Smooth muscle cell (in vitro differentiated cells): ENCODE results near the gene SURF1. TPM values are rescaled to one million over a fixed set of nuclear protein-coding genes. Genes with fewer than 3 reads are reported as not detected.
"Not testable (repeated sequence)": the region's sequence is repeated elsewhere in the genome, so short reads cannot be mapped to it uniquely, and the experiment has no call there.

Experiments used
- DNase-seq: peaks from one replicate; lab custom pipeline; 2025; ENCODE audit not compliant: unreplicated experiment; lab: John Stamatoyannopoulos, UW
- H2AFZ ChIP-seq: fragments of 200-600 bp; sonication (generic); 2 replicates; pipeline ENCODE4 v1.6.0; 2016; ENCODE audit warnings: antibody characterized with exemption, low read depth, mild to moderate bottlenecking
- H3F3A ChIP-seq: fragments of 200-600 bp; sonication (generic); 2 replicates; pipeline ENCODE4 v1.6.0; 2017; ENCODE audit warnings: antibody characterized with exemption, low read depth
- H3K27ac ChIP-seq: fragments of 200-600 bp; sonication (generic); 2 replicates; pipeline ENCODE4 v1.5.1; 2016; ENCODE audit warnings: low read depth, mild to moderate bottlenecking
- H3K27me3 ChIP-seq: fragments of 200-600 bp; sonication (generic); 2 replicates; pipeline ENCODE4 v1.6.1; 2016; ENCODE audit warnings: low read depth, mild to moderate bottlenecking
- H3K36me3 ChIP-seq: fragments of 200-600 bp; sonication (generic); 2 replicates; pipeline ENCODE4 v1.5.1; 2016; ENCODE audit warnings: low read depth
- H3K4me1 ChIP-seq: fragments of 200-600 bp; sonication (generic); 2 replicates; pipeline ENCODE4 v1.5.1; 2016; ENCODE audit warnings: low read depth
- H3K4me2 ChIP-seq: fragments of 200-600 bp; sonication (generic); 2 replicates; pipeline ENCODE4 v1.6.0; 2016; ENCODE audit warnings: mild to moderate bottlenecking
- H3K4me3 ChIP-seq: fragments of 200-600 bp; sonication (generic); 2 replicates; pipeline ENCODE4 v1.5.1; 2016; ENCODE audit warnings: mild to moderate bottlenecking
- H3K79me2 ChIP-seq: fragments of 200-600 bp; sonication (generic); 2 replicates; pipeline ENCODE4 v1.6.0; 2016; ENCODE audit warnings: low read depth, mild to moderate bottlenecking
- H3K9ac ChIP-seq: fragments of 200-600 bp; sonication (generic); 2 replicates; pipeline ENCODE4 v1.6.0; 2016; ENCODE audit warnings: low read depth
- H3K9me3 ChIP-seq: fragments of 200-600 bp; sonication (generic); replicated peaks from 2 replicates; pipeline ENCODE4 v1.5.1; 2016; ENCODE audit warnings: low read depth
- H4K20me1 ChIP-seq: fragments of 200-600 bp; sonication (generic); 2 replicates; pipeline ENCODE4 v1.6.0; 2016; ENCODE audit warnings: low read depth
- CTCF ChIP-seq: fragments of 200-600 bp; sonication (generic); IDR thresholded peaks from 2 replicates; pipeline ENCODE4 v1.5.1; 2017; ENCODE audit warnings: borderline replicate concordance, mild to moderate bottlenecking, antibody characterized with exemption; ENCODE audit not compliant: insufficient read depth, poor library complexity, severe bottlenecking
- WGBS: methylation state at CpG from one replicate; pipeline ENCODE4 v1.1.7; 2016; ENCODE audit warnings: low lambda C conversion rate; 5-methylcytosine and 5-hydroxymethylcytosine counted together
- polyA plus RNA-seq: library from polyadenylated mRNA; unstranded; fragments of >200 nt; fragmentation: Nextera tagmentation; extraction: Ambion mirVana; gene quantifications from 2 replicates; pipeline ENCODE4 v1.2.1, GENCODE V29; 2016
- total RNA-seq: library from RNA; depleted of rRNA; stranded (reverse); fragments of >200 nt; gene quantifications from 2 replicates; pipeline ENCODE4 v1.2.3, GENCODE V29; 2014

Gene SURF1
- total and polyA plus RNA-seq, 2 experiments from 2014 or later = 33.5 to 60.7 TPM

GRCh38 chr9:133327834-133328484 lies 28.3 kb downstream of the SURF1 start:
- H2AFZ ChIP-seq = no peak overlapping the region
- H3K4me2 ChIP-seq = no peak overlapping the region
- no peak for TF ChIP-seq CTCF
- WGBS = 88% methylated on average over 10 of the region's 10 CpGs
- H3K79me2 ChIP-seq = no peaks in the 10 kb centered on the region
- no peak overlapping the region for H3K27ac ChIP-seq
- H3K9me3 ChIP-seq = no peaks in the 10 kb centered on the region
- no peaks in the 10 kb centered on the region for H3K4me1 ChIP-seq
- H3K4me3 ChIP-seq = no peak overlapping the region
- H3F3A ChIP-seq = peaks cover 7% of the 10 kb centered on the region
- H3K36me3 ChIP-seq = no peaks in the 10 kb centered on the region
- DNase-seq = no peak
- no peaks in the 10 kb centered on the region for H3K27me3 ChIP-seq
- H4K20me1 ChIP-seq = peaks cover 4% of the 10 kb centered on the region
- no peak overlapping the region for H3K9ac ChIP-seq

- H3K27ac ChIP-seq = not testable (repeated sequence)
Measured at GRCh38 chr9:133327021-133327420, 29.3 kb downstream of the SURF1 start.

GRCh38 chr9:133323991-133324703 lies 32.1 kb downstream of the SURF1 start:
- no peaks in the 10 kb centered on the region for H4K20me1 ChIP-seq
- DNase-seq = no peak
- TF ChIP-seq CTCF = no peak
- no peak overlapping the region for H2AFZ ChIP-seq
- no peaks in the 10 kb centered on the region for H3K36me3 ChIP-seq
- H3K27ac ChIP-seq = no peak overlapping the region
- 92% methylated on average over 13 of the region's 13 CpGs for WGBS
- H3K79me2 ChIP-seq = no peaks in the 10 kb centered on the region
- H3K4me1 ChIP-seq = no peaks in the 10 kb centered on the region
- no peaks in the 10 kb centered on the region for H3F3A ChIP-seq
- H3K27me3 ChIP-seq = no peaks in the 10 kb centered on the region
- no peaks in the 10 kb centered on the region for H3K9me3 ChIP-seq
- no peak overlapping the region for H3K4me3 ChIP-seq
- no peak overlapping the region for H3K4me2 ChIP-seq
- H3K9ac ChIP-seq = no peak overlapping the region

More at GRCh38 chr9:133327021-133327420, 29.3 kb downstream of the SURF1 start:
- H3K4me2 ChIP-seq, DNase-seq, H3K4me1 ChIP-seq, H3F3A ChIP-seq, H2AFZ ChIP-seq, H3K36me3 ChIP-seq, H3K9me3 ChIP-seq, H4K20me1 ChIP-seq, H3K4me3 ChIP-seq, H3K9ac ChIP-seq, H3K79me2 ChIP-seq, H3K27me3 ChIP-seq: not testable (repeated sequence)
- WGBS = 88% methylated on average over 6 of the region's 6 CpGs

- no peak overlapping the region for H3K27ac ChIP-seq
- H3K4me3 ChIP-seq = no peak overlapping the region
- no peak overlapping the region for H3K4me2 ChIP-seq
- H4K20me1 ChIP-seq = no peaks in the 10 kb centered on the region
- WGBS = 96% methylated on average over 10 of the region's 10 CpGs
- no peak for TF ChIP-seq CTCF
- H3K36me3 ChIP-seq = no peaks in the 10 kb centered on the region
- H2AFZ ChIP-seq = no peak overlapping the region
- H3K4me1 ChIP-seq = no peaks in the 10 kb centered on the region
- H3F3A ChIP-seq = no peaks in the 10 kb centered on the region
- no peaks in the 10 kb centered on the region for H3K27me3 ChIP-seq
- no peak for DNase-seq
- H3K79me2 ChIP-seq = no peaks in the 10 kb centered on the region
- H3K9ac ChIP-seq = no peak overlapping the region
- H3K9me3 ChIP-seq = no peaks in the 10 kb centered on the region
Measured at GRCh38 chr9:133323211-133323610, 33.1 kb downstream of the SURF1 start.
